ENCODE results near the gene ATP2C2.

GRCh38 chr16:84321932-84322331, 46.4 kb upstream of the ATP2C2 start:
- TF ChIP-seq POLR2AphosphoS5 (IDR thresholded peaks at IDR 0.05; ENCODE audit: low read depth, low read length), result no peak
- TF ChIP-seq, protein P1, sequence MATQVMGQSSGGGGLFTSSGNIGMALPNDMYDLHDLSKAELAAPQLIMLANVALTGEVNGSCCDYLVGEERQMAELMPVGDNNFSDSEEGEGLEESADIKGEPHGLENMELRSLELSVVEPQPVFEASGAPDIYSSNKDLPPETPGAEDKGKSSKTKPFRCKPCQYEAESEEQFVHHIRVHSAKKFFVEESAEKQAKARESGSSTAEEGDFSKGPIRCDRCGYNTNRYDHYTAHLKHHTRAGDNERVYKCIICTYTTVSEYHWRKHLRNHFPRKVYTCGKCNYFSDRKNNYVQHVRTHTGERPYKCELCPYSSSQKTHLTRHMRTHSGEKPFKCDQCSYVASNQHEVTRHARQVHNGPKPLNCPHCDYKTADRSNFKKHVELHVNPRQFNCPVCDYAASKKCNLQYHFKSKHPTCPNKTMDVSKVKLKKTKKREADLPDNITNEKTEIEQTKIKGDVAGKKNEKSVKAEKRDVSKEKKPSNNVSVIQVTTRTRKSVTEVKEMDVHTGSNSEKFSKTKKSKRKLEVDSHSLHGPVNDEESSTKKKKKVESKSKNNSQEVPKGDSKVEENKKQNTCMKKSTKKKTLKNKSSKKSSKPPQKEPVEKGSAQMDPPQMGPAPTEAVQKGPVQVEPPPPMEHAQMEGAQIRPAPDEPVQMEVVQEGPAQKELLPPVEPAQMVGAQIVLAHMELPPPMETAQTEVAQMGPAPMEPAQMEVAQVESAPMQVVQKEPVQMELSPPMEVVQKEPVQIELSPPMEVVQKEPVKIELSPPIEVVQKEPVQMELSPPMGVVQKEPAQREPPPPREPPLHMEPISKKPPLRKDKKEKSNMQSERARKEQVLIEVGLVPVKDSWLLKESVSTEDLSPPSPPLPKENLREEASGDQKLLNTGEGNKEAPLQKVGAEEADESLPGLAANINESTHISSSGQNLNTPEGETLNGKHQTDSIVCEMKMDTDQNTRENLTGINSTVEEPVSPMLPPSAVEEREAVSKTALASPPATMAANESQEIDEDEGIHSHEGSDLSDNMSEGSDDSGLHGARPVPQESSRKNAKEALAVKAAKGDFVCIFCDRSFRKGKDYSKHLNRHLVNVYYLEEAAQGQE (IDR thresholded peaks at IDR 0.05; ENCODE audit: insufficient read depth in 1 of 2, low read depth in 2 of 2, low read length in 2 of 2), result no peak
- no peak for TF ChIP-seq SIN3A (IDR thresholded peaks at IDR 0.05; ENCODE audit: borderline replicate concordance, insufficient read depth, low read length)

Measured in PFSK-1 (cell line).